ENCODE results near the gene CERS1.

CERS1 gene

GRCh38 chr19:18897094-18898029, 1.4 kb upstream of the CERS1 start:
- DNase-seq: no peak

- DNase-seq: no peak
These were observed 473 bp upstream of the CERS1 start for GRCh38 chr19:18896421-18896841.

DNA sequence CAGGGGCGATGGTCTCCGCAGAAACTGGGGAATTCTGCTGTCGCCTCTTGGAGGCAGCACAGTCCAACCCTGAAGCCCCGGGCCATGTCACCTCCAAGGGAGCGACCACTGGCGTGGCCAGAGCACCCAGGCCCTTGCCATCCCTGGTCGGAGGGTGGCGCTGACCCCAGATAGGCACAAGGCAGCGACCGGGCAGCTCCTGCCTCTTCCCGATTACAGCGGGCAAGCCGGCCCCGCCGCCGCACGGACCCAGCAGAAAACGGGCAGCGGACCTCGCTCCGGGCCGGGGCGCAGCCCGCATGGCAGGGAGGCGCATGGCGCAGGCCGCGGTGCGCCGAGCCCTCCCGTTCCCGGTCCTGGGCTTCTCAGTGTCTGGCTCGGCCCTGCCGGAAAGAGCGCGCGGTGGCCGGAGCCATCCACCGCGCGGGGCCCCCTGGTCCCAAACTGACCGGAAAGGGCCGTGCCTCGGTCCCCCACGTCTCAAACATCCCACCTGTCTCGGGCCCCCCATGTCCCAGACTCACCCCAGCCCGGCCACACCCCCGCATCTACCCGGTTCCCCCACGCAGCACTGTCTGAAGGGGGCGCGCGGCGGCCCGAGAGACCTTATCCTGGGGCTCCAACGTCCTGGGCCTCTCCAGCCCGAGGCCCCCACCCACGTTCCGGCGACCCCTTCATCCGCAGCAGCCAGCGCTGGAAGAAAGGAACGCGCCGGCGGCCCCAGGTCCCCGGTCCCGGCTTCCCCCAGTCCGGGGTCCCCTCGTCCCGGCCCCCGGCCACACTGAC, 727 bp downstream of the CERS1 start:
- DNase-seq: peak in 1 of 2 donors; percentile 9

- DNase-seq: no peak
These were observed 1.5 kb downstream of the CERS1 start for GRCh38 chr19:18894254-18895037.

DNA sequence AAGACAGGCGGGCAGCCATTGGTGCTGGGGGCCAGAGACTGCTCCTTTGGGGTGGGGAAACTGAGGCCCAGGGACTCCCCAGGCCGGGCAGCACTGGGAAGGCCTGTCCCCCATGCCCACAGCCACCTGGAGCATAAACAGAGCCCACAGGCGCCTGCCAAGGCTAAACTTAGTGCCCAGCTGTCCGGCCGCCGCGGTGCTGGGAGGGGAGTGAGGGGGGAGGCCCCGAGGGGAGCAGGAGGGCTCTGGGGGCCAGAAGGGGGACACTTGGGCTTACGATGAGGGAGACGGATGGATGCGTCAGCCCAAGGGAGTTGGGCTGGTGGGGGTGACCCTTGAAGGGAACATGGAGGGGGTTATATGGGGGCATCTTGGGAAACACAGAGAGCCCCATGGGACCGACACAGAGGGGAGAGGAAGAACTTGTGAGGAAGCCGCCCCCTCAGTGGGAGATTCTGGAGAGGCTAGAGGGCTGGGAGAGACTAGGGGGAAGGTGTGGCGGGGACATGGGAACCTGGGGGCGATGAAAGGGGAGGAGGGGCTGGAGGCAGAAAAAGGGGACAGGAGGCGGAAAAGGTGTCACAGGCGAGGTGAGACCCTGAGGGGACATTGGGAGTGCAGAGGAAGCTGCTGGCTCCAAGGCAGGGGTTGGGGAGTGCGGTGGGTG, 2.2 kb downstream of the CERS1 start:
- DNase-seq: no peak

DNA sequence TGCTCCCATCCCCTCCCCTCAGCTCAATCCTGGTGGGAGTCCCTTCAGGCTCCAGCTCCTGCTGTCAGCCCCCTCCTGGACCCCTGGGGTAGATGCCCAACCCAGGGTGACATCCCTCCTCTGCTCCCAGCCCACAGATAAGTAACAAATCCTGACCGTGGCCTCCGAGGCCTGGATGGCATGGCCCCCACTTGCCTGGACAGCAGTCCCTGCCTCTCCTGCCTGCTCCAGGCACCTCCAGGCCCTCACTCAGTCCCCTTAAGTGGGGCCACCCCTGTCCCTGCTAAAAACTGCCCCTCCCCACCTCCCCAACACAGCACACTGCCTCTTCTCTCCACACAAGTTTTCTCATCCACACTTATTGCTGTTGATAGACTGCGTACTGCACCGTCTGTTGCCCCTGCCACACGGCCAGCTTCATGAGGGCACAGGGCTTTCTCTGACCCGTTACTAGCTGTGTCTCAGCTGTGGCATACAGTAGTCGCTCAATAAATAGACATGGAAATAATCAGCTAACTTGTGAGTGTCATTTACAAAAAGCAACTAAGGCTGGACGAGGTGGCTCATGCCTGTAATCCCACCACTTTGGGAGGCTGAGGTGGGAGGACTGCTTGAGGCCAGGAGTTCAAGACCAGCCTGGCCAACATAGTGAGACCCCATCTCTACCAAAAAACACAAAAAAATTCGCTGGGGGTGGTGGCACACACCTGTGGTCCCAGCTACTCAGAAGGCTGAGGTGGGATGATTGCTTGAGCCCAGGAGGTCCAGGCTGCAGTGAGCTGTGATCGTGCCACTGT, 5.8 kb downstream of the CERS1 start:
- DNase-seq: no peak

DNA sequence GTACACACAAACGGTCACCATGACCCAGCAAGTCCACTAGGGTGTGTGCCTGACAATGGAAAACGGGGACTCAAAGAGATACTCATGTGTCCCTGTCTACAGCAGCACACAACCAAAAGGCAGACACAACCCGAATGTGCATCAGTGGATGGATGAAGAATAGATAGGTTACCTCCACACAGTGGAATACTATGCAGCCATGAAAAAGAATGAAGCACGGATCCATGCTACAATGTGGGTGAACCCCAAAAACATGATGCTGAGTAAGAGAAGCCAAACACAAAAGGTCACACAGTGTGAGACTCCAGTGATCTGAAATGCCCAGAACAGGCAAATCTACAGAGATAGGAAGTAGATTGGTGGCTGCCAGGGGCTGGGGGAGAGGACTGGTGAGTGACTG, 9.0 kb downstream of the CERS1 start:
- no peak for DNase-seq

DNA sequence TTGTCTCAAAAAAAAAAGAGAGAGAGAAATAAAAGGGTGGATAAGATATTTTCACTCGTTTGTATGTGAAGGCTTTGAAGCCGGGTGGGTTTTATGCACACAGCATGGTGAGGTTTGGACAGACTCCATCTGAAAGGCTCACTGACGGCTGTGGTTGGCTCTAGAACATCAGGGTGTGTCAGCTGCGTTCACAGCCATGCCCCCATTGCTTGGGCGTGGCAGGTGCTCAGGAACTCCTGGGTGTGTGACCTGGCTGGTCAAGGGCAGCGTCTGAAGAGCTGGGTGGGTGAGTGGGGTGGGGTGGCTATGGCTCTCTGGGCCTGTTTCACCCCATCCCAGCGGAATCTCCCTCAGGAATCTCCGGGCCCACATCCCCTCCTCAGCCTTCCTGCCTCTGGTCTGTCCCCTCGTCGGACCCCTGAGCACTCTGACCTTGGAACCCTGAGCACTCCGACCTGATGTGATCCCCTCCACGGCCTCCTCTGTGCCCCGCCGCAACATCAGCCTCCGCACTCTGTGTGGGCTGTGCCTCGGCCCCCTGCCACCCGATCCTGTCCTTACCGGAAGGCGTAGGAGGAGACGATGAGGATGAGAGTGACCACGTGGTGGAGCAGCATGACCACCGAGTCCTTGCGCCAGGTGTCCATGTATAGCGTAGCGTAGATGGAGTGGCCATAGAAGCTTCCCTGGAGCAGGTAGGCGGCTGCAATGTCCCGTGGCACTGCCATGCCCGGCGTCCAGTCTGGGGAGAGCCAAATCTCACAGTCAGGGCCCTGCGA, 12.2 kb downstream of the CERS1 start:
- DNase-seq: no peak

DNA sequence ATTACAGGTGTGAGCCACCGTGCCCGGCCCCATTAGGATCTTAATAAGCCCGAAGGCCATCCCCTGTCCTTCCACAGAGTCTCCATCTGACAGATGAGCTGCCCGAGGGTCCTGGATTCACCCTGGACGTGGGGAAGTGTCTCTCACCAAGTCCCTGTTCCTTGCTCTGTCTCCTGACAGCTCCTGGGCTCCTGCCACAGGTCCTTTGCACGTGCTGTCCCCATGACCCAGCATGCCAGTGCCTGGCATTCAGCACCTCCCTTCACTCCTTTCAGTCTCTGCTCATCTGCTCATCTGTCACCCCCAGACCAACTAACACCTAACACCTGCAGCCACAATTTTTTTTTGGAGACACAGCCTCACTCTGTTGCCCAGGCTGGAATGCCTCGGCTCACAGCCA, 14.5 kb downstream of the CERS1 start:
- no peak for DNase-seq

DNA sequence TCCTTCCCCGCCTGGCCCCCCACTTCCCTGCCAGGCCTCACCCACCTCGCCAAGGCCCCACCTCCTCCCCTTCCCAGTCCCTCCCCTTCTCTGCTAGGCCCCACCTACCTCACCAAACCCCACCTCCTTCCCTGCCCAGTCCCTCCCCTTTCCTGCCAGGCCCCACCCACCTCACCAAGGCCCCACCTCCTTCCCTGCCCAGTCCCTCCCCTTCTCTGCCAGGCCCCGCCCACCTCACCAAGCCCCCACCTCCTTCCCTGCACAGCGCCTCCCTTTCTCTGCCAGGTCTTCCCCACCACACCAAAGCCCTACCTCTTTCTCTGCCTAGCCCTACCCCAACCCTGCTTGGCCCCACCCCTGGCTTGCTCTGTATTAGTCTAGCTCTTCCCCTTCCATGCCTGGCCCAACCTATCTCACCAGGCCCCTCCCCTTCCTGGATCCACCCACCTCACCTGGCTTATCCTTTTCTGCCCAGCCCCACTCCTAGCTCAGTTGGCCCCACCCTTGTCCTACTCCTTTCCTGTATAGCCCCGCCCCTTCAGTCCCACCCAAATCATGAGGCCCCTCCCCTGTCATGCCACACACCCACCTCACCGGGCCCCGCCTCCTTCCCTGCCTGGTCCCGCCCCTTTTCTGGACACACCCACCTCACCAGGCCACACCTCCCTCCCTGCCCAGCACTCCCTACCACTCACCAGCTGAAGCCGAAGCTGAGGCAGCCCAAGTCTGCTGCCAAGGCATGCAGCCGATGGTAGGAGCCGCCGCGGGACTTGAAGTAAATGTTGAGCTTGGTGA, 16.2 kb downstream of the CERS1 start:
- no peak for DNase-seq

DNA sequence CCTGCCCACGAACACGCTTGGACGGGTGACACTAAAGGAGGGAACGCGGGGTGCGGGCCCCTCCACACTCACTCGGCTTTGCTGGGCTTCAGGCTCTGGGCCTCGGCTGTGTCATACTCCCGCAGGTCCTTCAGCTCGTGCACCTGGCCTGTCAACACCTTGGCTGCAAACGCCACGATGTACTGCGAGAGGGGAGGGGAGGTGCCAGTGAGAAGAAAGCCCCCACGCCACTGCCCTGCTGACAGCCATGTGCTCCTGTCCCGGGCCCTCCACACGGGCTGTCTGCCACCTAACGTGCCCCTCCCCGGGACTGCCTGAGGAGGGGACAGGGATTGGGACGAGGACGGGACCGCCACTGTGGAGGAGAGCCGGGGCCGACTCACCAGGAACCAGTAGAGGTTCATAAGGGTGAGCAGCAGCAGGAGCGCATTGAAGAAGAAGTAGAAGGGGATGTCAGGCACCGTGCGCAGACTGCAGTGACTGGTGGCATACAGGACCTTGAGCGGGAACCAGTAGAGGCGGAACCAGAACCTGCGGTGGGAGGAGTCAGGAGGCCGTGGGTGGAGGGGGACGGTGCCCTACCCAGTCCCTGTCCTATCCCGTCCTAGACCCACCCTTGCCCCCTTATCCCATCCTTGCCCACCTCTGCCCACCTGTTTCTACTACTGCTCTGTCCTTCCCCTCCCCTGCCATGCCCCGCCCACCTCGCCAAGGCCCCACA, 16.9 kb downstream of the CERS1 start:
- no peak for DNase-seq

GRCh38 chr19:18878058-18878797, 17.7 kb downstream of the CERS1 start:
- DNase-seq: no peak

DNA sequence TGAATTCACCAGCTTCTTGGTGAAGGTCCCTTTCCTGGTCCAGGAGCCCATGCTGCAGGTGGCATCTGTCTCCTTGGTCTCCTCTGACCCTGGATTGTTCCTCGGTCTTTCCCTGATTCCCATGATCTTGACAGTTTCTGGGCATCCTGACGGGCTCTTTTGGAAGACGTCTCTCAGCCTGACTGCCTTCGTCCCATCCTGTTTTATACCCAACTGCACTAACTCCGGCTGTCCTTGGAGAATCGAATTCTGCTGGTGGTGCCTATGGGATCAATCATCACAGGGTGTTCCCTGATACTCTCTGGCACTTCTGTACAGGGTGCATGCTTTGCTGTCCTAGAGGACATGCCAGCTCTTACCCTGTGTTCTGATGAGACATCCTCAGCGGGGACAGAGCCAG, 19.1 kb downstream of the CERS1 start:
- no peak for DNase-seq

- no peak for DNase-seq
These were observed 20.2 kb downstream of the CERS1 start for GRCh38 chr19:18875726-18876125.

GRCh38 chr19:18871543-18871942, 24.4 kb downstream of the CERS1 start:
- no peak for DNase-seq

DNA sequence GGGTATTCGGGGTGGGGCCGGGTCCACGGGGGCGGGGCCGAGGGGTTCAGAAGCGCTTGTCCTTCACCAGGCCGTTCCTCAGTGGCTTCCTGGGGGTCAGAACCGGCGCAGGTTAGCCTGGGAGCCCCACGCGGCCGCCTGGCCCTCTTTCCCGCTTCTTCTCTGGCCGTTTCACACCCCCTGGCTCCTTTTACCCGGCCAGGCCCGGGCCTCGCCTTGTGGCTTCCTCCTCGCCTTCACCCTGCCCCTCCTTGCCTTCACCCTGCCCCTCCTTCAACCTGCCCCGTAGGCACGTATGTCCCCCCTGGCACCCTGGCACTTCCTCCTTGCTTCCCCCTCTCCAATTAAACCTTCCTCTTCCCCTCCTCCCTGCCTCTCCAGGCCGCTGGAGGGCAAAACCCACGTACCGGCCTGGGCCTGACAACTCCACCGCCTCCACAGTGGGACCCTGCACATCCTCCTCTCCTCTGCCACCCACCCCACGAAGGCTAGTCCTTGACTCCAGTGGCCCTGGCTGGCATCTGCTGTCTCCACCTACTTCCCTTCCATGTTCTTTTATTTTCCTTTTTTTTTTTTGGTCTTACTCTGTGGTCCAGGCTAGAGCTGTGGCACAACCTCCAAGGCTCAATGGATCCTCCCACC, 25.3 kb downstream of the CERS1 start:
- DNase-seq: no peak

DNA sequence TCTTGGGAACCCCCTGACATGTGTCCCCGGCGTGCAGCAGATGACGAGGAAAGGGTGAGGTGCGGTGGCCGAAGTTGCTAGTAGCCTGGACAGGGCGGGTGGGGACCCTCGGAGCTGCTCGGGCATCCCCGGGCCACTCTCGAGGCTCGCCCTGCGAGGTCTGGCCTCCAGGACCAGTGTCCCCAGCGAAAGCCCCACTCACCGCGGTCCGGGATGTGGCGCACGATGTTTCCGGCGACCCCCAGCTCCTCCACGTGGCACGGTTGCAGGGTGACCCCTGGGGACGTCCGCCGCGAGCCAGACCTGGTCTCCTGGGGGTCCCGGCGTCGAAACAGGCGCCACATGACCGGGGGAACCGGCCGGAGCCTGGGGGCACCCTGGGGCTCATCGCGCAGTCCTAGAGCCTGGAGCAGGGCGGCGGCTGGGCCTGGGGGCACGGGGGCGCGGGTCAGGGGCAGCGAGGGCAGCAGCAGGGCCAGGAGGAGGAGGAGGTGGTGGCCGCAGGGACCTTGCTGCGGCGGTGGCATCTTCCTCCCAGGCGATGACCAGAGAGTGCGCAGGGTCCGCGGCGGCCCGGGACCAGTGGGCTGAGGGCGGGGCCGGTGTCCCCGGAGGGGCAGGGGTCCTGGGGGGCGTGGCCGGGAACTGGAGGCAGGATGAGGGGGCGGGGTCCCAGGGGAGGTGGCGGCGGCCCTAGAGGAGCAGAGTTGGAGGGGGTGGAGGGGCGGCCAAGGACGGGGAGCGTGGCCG, 26.0 kb downstream of the CERS1 start:
- DNase-seq: no peak
